ENCODE data around the gene MAP4K4.

DNA sequence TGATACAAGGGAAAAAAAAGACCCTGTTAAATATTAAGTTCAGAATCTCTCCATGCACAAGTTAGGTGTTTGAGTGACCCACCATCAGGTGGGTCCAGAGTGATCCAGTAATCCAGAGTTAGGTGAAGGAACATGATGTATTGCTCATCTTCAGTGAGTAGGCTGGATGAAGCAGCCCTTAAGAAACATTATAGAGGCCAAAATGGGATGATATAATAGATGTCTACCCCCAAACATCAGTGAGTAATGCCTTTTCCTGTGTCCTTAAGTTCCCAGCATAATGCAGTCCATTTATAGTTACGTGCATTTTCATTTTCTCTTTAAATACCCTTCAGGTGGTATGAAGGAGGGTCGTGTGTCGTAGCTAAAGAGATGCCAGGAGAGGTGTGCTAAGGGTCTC, 89.6 kb downstream of the MAP4K4 start:
- TF ChIP-seq EZH2 (IDR thresholded peaks at IDR 0.05; ENCODE audit: insufficient read depth, poor library complexity, severe bottlenecking) (no peak), EZH2phosphoT487 (IDR thresholded peaks at IDR 0.05; ENCODE audit: insufficient read depth, low read depth) (no peak)

All from GM23248 (cell line).